Stimulated activated CD4-positive, alpha-beta T cell treated with anti-CD3 and anti-CD28 coated beads, Interleukin-4, amount 100 ng/mL, for 48 hours (primary cell): ENCODE measurements around the gene MTMR6.

Experiments
- DNase-seq, 2 donors: peaks; one replicate each; pipeline ENCODE4 v3.0.0-alpha.2; 2020; ENCODE audit warnings: low read depth in 2 of 2

MTMR6 gene

GRCh38 chr13:25280396-25280795 is 6.9 kb downstream of the MTMR6 start:
- no peak for DNase-seq

GRCh38 chr13:25276748-25277147 is 10.5 kb downstream of the MTMR6 start:
- DNase-seq: no peak

GRCh38 chr13:25268561-25268960 is 18.7 kb downstream of the MTMR6 start:
- no peak for DNase-seq

- no peak for DNase-seq
Measured at GRCh38 chr13:25267715-25268114, 19.6 kb downstream of the MTMR6 start.

- no peak for DNase-seq
Measured at GRCh38 chr13:25266706-25267105, 20.6 kb downstream of the MTMR6 start.

- no peak for DNase-seq
Measured at GRCh38 chr13:25262261-25262660, 25.0 kb downstream of the MTMR6 start.

GRCh38 chr13:25253702-25254101 is 33.6 kb downstream of the MTMR6 start:
- DNase-seq: no peak

GRCh38 chr13:25252752-25253151 is 34.5 kb downstream of the MTMR6 start:
- no peak for DNase-seq

- DNase-seq: no peak
Measured at GRCh38 chr13:25252225-25252624, 35.1 kb downstream of the MTMR6 start.

- no peak for DNase-seq
Measured at GRCh38 chr13:25249001-25249543, 38.2 kb downstream of the MTMR6 start.

- DNase-seq: no peak
Measured at GRCh38 chr13:25248071-25248470, 39.2 kb downstream of the MTMR6 start.

- DNase-seq: no peak
Measured at GRCh38 chr13:25247360-25247759, 39.9 kb downstream of the MTMR6 start.

- DNase-seq: no peak
Measured at GRCh38 chr13:25244123-25244522, 43.2 kb downstream of the MTMR6 start.

GRCh38 chr13:25242956-25243355 is 44.3 kb downstream of the MTMR6 start:
- no peak for DNase-seq

GRCh38 chr13:25241007-25241406 is 46.3 kb downstream of the MTMR6 start:
- DNase-seq: no peak

GRCh38 chr13:25237083-25237482 is 50.2 kb downstream of the MTMR6 start:
- no peak for DNase-seq

GRCh38 chr13:25233861-25234260 is 53.4 kb downstream of the MTMR6 start:
- DNase-seq: no peak

- DNase-seq: no peak
Measured at GRCh38 chr13:25232937-25233515, 54.3 kb downstream of the MTMR6 start.

GRCh38 chr13:25231517-25231916 is 55.8 kb downstream of the MTMR6 start:
- no peak for DNase-seq

- DNase-seq: no peak
Measured at GRCh38 chr13:25227690-25228089, 59.6 kb downstream of the MTMR6 start.

GRCh38 chr13:25225970-25226369 is 61.3 kb downstream of the MTMR6 start:
- no peak for DNase-seq

- no peak for DNase-seq
Measured at GRCh38 chr13:25224151-25224550, 63.1 kb downstream of the MTMR6 start.

GRCh38 chr13:25222740-25223139 is 64.5 kb downstream of the MTMR6 start:
- no peak for DNase-seq

- no peak for DNase-seq
Measured at GRCh38 chr13:25218019-25218418, 69.3 kb downstream of the MTMR6 start.
